Measurements from ENCODE around the gene CD300LD. TPM values are rescaled to one million over a fixed set of nuclear protein-coding genes. Genes with fewer than 3 reads are reported as not detected.

The CD300LD gene
- not detected in 5 replicates for total RNA-seq (2022; extraction: Qiagen RNA extraction)

DNA sequence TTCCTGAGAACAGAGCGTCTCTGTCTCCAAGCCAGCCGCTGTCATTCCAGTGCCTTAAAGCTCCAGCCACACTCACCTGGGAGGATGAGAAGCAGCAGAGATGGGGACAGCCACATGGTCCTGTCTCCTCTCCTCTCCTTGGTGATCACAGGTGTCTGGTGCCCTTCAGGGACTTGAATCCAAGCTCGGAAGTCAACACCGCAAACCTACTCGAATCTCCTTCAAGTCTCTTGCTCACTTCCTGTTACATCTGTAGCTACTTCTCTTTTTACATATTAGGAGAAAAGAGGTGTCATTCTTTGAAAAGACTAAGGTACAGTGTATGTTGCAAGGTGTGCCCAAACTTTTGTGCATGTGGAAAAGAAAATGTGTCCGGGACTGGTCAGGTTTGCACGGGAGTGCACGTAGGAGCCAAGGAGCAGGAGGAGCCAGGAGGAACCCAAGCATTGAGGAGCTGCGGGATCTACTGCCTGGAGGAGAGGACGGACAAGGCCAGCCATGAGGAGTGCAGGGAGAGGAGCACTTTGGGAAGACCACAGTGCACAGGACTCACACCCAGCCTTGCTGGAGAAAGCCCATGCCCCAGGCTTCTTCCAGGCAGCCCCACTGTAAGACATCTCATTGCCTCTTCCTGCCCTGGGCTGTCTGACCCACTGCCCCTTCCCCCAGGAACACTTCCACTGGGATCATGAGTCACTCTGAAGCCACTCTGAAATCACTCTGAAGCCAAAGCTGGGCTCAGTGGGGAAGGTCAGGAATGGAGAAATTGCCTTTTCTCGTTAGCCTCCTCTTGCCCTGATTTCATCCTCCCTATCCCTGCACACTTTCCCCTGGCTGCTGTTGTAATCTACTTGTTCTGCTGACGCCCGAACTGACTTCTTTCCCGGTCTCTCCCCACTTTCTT, at the start of gene CD300LD:
Gene CD300LD, minus strand, starts transcription at position 197 of the 904 bp plus-strand sequence. Its CDS starts 81 bp downstream, at position 116.

DNA sequence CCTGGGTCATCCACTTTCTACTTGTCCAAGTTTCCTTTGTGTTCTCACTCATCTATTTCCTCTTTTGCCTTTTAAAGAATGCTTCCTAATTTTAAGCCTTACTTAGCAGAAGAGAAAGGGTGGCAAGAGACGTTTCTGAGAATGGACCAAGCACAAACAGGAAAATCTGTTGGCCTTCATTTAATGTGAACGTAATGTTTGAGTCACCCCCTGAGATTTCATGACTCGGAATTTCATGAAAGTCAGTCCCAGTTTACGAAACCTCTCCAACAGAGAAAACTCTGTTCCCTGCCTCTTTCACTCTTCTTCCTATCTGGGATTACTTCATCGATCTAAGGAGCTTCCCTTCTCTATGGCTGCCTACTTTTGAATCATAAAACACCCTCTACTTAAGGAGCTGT, 31.6 kb upstream of the CD300LD start, which contains the start of gene CD300E:
Gene CD300E, minus strand, starts transcription at position 46 of the 401 bp plus-strand sequence. CDS start 117 bp downstream, outside the sequence.

DNA sequence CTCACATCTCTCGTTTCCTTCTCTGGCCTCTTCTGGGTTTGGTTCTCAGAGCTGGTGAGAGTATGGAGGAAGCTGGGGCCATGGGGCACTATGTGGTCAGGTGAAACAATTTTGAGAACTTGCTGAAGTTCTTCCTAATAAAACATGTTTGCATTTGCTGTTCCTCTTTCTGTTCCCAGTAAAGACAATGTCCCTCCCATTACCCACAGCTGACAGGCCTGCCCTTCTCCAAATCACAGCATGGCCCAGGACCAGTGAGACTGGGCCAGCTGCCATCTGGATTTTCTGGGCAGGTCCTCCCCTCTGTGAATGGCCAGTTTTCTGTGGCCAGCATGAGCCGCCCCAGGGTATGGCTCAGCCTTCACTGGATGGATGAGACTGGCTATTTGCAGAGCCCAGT, 24.7 kb downstream of the CD300LD start, which contains the start of gene CD300H:
Gene CD300H, minus strand, starts transcription at position 113 of the 400 bp plus-strand sequence.

DNA sequence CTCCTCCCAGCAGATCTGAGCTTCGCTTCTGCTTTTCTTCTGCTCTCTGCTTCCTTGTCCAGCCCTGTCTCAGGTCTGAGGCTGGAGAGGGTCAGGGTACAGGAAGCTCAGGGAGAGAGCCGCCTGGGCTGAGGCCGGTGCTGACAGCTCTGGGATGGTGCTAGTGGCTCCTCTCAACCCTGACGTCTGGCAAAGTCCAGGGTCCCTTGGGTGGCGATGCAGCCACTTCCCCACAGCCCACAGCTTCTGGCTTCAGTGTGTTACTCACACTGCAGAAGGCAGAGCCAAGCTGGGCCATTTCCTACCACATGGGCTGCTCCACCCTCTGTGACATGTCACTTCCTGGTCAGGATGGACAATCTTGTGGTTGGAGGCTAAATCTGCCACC, 46.2 kb downstream of the CD300LD start, which contains the start of gene CD300C:
Gene CD300C, minus strand, starts transcription at position 273 of the 388 bp plus-strand sequence. CDS start 333 bp downstream, outside the sequence.

DNA sequence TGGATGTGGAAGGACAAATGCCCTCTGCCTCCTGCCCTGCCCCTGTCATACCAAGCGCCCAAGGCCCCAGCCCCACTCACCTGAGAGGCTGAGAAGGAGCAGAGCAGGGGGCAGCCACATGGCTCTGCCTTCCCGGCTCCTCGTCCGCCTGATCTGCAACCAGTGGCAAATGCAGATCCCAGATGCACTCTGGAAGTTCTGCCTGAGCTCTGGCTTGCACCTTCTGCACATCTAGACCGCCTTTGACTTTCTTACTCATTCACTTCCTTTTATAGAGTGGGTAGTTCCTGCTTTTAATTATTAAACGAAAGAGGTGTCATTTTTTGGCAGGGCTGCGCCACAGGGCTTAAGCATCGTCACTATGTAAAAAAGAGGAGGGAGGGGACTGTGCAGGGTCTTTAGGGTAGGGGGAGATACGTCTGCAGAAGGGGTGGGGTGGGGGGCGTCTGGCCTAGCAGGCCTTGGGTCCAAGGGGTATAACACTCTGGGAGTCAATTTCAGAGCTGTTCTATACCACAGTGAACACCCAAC, 60.8 kb downstream of the CD300LD start, which contains the start of gene CD300LB:
Gene CD300LB, minus strand, starts transcription at position 245 of the 531 bp plus-strand sequence. Its CDS starts 125 bp downstream, at position 120.

Other genes starting within 250 kb of the CD300LD start
- 0.08 TPM in 1 of 5 replicates, not detected in the others for gene BTBD17, start 230.4 kb downstream of the CD300LD start, total RNA-seq (2022; extraction: Qiagen RNA extraction)
- not detected in 5 replicates for gene GPR142, start 224.8 kb downstream of the CD300LD start, total RNA-seq (2022; extraction: Qiagen RNA extraction)
- 40.7 to 67.4 TPM (median 60.7 TPM) in 5 replicates for gene GPRC5C, start 160.2 kb downstream of the CD300LD start, total RNA-seq (2022; extraction: Qiagen RNA extraction)
- gene CD300A, start 125.6 kb downstream of the CD300LD start, total RNA-seq (2022; extraction: Qiagen RNA extraction), result 0.22 TPM in 1 of 5 replicates, not detected in the others
- gene CD300LB, start 60.8 kb downstream of the CD300LD start, total RNA-seq (2022; extraction: Qiagen RNA extraction), result 0.07 to 0.11 TPM in 2 of 5 replicates, not detected in the others
- 0.15 to 0.21 TPM (median 0.19 TPM) in 4 of 5 replicates, not detected in the other for gene CD300C, start 46.2 kb downstream of the CD300LD start, total RNA-seq (2022; extraction: Qiagen RNA extraction)
- gene CD300H, start 24.8 kb downstream of the CD300LD start, total RNA-seq (2022; extraction: Qiagen RNA extraction), result 0.31 to 0.57 TPM in 2 of 5 replicates, not detected in the others
- not detected in 5 replicates for gene CD300E, start 31.5 kb upstream of the CD300LD start, total RNA-seq (2022; extraction: Qiagen RNA extraction)
- not detected in 5 replicates for gene CD300LF, start 120.6 kb upstream of the CD300LD start, total RNA-seq (2022; extraction: Qiagen RNA extraction)
- 0.81 to 1.8 TPM (median 1.1 TPM) in 5 replicates for gene RAB37, start 145.0 kb upstream of the CD300LD start, total RNA-seq (2022; extraction: Qiagen RNA extraction)
- gene NHERF1, start 156.3 kb upstream of the CD300LD start, total RNA-seq (2022; extraction: Qiagen RNA extraction), result 34.4 to 43.9 TPM (median 41.5 TPM) in 5 replicates
- gene NAT9, start 184.1 kb upstream of the CD300LD start, total RNA-seq (2022; extraction: Qiagen RNA extraction), result 49.2 to 57.5 TPM (median 55.3 TPM) in 5 replicates

All from A549 treated with Mapracorat at 1 μM for 4 hours (cell line).